GM12878 (cell line): ENCODE results near the gene AZU1. TPM values are rescaled to one million over a fixed set of nuclear protein-coding genes. Genes with fewer than 3 reads are reported as not detected.

Experiments
- ATAC-seq: fragments of 200-7000 bp; cut with Tn5 transposase; 3 replicates; pipeline ENCODE4 v1.9.1; 2020; ENCODE audit warnings: mild to moderate bottlenecking, moderate library complexity
- BruUV-seq: library from RNA; stranded (reverse); fragments of 400-500 nt; replicated peaks from 2 replicates; lab custom pipeline; 2021; lab: Mats Ljungman, UMichigan
- CTCF ChIA-PET: fragments of 300-600 bp; sonication (Branson Sonifier 250); formaldehyde crosslinking; extraction: SDS; loops from one replicate; lab custom pipeline; 2021; ENCODE audit warnings: inconsistent platforms; lab: Yijun Ruan, JAX
- POLR2A ChIA-PET: fragments of 350-600 bp; formaldehyde crosslinking; extraction: SDS; loops from one replicate; lab custom pipeline; 2021; ENCODE audit warnings: inconsistent platforms; lab: Charles Lee
- RAD21 ChIA-PET: fragments of 300-600 bp; sonication (Branson Sonifier 250); formaldehyde crosslinking; loops from one replicate; lab custom pipeline; 2023; ENCODE audit warnings: antibody characterized with exemption; ENCODE audit not compliant: unreplicated experiment; lab: Charles Lee
- SMC1A ChIA-PET: fragments of 300-600 bp; sonication (Branson Sonifier 250); formaldehyde crosslinking; loops from one replicate; lab custom pipeline; 2023; ENCODE audit not compliant: unreplicated experiment, uncharacterized antibody; lab: Charles Lee
- DNase-seq: peaks from one replicate; pipeline ENCODE4 v3.0.0-alpha.2; 2011; ENCODE audit warnings: low read depth, low spot score
- FAIRE-seq: peaks from 3 replicates; lab custom pipeline; 2011; peaks lifted over from hg19 to GRCh38; lab: Jason Lieb, UNC
- H2AFZ ChIP-seq: 2 replicates; pipeline ENCODE4 v1.6.0; 2011; ENCODE audit warnings: low read depth, low read length, control low read depth; ENCODE audit not compliant: control insufficient read depth
- H3K27ac ChIP-seq: 2 replicates; pipeline ENCODE4 v1.5.1; 2011; ENCODE audit warnings: control low read depth; ENCODE audit not compliant: control insufficient read depth, insufficient read depth
- H3K27me3 ChIP-seq, 2 experiments: replicated peaks in 1 of 2; 2 replicates each; pipeline versions ENCODE4 v1.6.0 to v1.6.1; 2011; ENCODE audit warnings: low read length in 1 of 2; ENCODE audit not compliant: control insufficient read depth in 2 of 2, insufficient read depth in 2 of 2
- H3K36me3 ChIP-seq, 2 experiments: 2 replicates each; pipeline ENCODE4 v1.5.1; 2011; ENCODE audit warnings: low read length in 1 of 2; ENCODE audit not compliant: control insufficient read depth in 2 of 2, insufficient read depth in 2 of 2
- H3K4me1 ChIP-seq: 2 replicates; pipeline ENCODE4 v1.6.1; 2011; ENCODE audit warnings: mild to moderate bottlenecking, low read length, moderate library complexity, mixed read lengths; ENCODE audit not compliant: control insufficient read depth, insufficient read depth
- H3K4me2 ChIP-seq: 2 replicates; pipeline ENCODE4 v1.6.0; 2011; ENCODE audit warnings: control low read depth; ENCODE audit not compliant: control insufficient read depth, insufficient read depth
- H3K4me3 ChIP-seq: fragments of 200-600 bp; sonication (generic); 2 replicates; pipeline ENCODE4 v1.5.1; 2016
- H3K79me2 ChIP-seq: 2 replicates; pipeline ENCODE4 v1.6.0; 2011; ENCODE audit warnings: low read length; ENCODE audit not compliant: control insufficient read depth, insufficient read depth
- H3K9ac ChIP-seq: 2 replicates; pipeline ENCODE4 v1.8.0; 2011; ENCODE audit warnings: low read length, control low read depth, mixed read lengths; ENCODE audit not compliant: control insufficient read depth, insufficient read depth
- H3K9me3 ChIP-seq: replicated peaks from 3 replicates; pipeline ENCODE4 v1.5.1; 2011; ENCODE audit warnings: mild to moderate bottlenecking, low read length; ENCODE audit not compliant: control insufficient read depth, insufficient read depth
- H4K20me1 ChIP-seq: 2 replicates; pipeline ENCODE4 v1.6.0; 2011; ENCODE audit not compliant: control insufficient read depth, insufficient read depth
- CHD4 ChIP-seq: fragments of 200-600 bp; sonication (generic); IDR thresholded peaks from 2 replicates; pipeline ENCODE4 v1.6.1; 2016; ENCODE audit warnings: mild to moderate bottlenecking
- EP300 ChIP-seq, 2 experiments: fragments of 150-350 bp in 1 of 2; IDR thresholded peaks; 2 replicates each; pipeline ENCODE4 v1.6.1; 2011 to 2012; ENCODE audit warnings: low read depth in 2 of 2, low read length in 2 of 2, borderline replicate concordance in 1 of 2, improper control_type of control experiment in 1 of 2, inconsistent platforms in 1 of 2; ENCODE audit not compliant: control insufficient read depth in 1 of 2
- GATAD2B ChIP-seq: fragments of 450-650 bp; conservative IDR thresholded peaks from 2 replicates; pipeline ENCODE4 v1.6.1; 2017; ENCODE audit warnings: low read depth, mild to moderate bottlenecking, moderate library complexity
- HCFC1 ChIP-seq: fragments of 150-350 bp; IDR thresholded peaks from 2 replicates; pipeline ENCODE4 v1.6.1; 2014; ENCODE audit warnings: low read length
- JUND ChIP-seq: IDR thresholded peaks from 2 replicates; pipeline ENCODE4 v1.6.1; 2012; ENCODE audit warnings: low read depth, mild to moderate bottlenecking, low read length, improper control_type of control experiment, moderate library complexity
- KDM1A ChIP-seq: fragments of 200-600 bp; sonication (generic); IDR thresholded peaks from 2 replicates; pipeline ENCODE4 v1.6.1; 2016; ENCODE audit warnings: borderline replicate concordance
- KLF5 ChIP-seq: fragments of 450-650 bp; IDR thresholded peaks from 2 replicates; pipeline ENCODE4 v1.6.1; 2014; ENCODE audit warnings: mild to moderate bottlenecking; ENCODE audit not compliant: partially characterized antibody
- MXI1 ChIP-seq: fragments of 150-350 bp; IDR thresholded peaks from 2 replicates; pipeline ENCODE4 v1.6.1; 2011; ENCODE audit warnings: low read depth, mild to moderate bottlenecking, inconsistent platforms, low read length, improper control_type of control experiment
- NKRF ChIP-seq: fragments of 450-650 bp; conservative IDR thresholded peaks from 2 replicates; pipeline ENCODE4 v1.6.1; 2017; ENCODE audit warnings: mild to moderate bottlenecking, moderate library complexity
- PAX5 ChIP-seq: IDR thresholded peaks from 2 replicates; pipeline ENCODE4 v1.6.1; 2011; ENCODE audit warnings: low read depth, low read length, borderline replicate concordance
- RAD21 ChIP-seq: IDR thresholded peaks from 2 replicates; pipeline ENCODE4 v1.6.1; 2011; ENCODE audit warnings: mild to moderate bottlenecking, low read depth, low read length, moderate library complexity; ENCODE audit not compliant: insufficient read depth
- RUNX3 ChIP-seq: IDR thresholded peaks from 2 replicates; pipeline ENCODE4 v1.6.1; 2012; ENCODE audit warnings: low read length, inconsistent platforms
- STAT1 ChIP-seq: fragments of 450-650 bp; conservative IDR thresholded peaks from 2 replicates; pipeline ENCODE4 v1.6.1; 2014; ENCODE audit warnings: antibody characterized with exemption, mild to moderate bottlenecking
- TBL1XR1 ChIP-seq: IDR thresholded peaks from 2 replicates; pipeline ENCODE4 v1.6.1; 2012; ENCODE audit warnings: low read depth, low read length, improper control_type of control experiment
- TCF12 ChIP-seq: IDR thresholded peaks from 2 replicates; pipeline ENCODE4 v1.6.1; 2011; ENCODE audit warnings: low read depth, mild to moderate bottlenecking, low read length
- WGBS: methylation state at CpG from one replicate; pipeline ENCODE4 v1.1.6; 2016; ENCODE audit warnings: low lambda C conversion rate; ENCODE audit not compliant: insufficient replicate concordance, insufficient coverage; ENCODE audit errors: missing lambda C conversion rate; 5-methylcytosine and 5-hydroxymethylcytosine counted together
- in situ Hi-C: fragments of 300-500 bp; cut with MboI; formaldehyde crosslinking; loops from 9 replicates; pipeline ENCODE4 v1.14.3; 2018; ENCODE audit warnings: mixed read lengths
- intact Hi-C: fragments of 100-400 bp; cut with micrococcal nuclease; formaldehyde crosslinking; loops from one replicate; pipeline ENCODE4 v1.14.2; 2022; ENCODE audit not compliant: unreplicated experiment
- polyA plus RNA-seq, 11 experiments: library from polyadenylated mRNA; depleted of rRNA in 4 of 11; unstranded in 6 of 11; stranded (reverse) in 5 of 11; fragments of >200 nt; fragmentation: Nextera tagmentation in 4 of 11; fragmentation: Illumina TruSeq in 1 of 11; extraction: Ambion mirVana in 4 of 11; extraction: Trizol in 1 of 11; gene quantifications; 1 replicate in 1 of 11; 2 replicates in 10 of 11; pipeline versions ENCODE4 v1.2.1 to v1.2.3, GENCODE V29; 2011 to 2016; ENCODE audit warnings: inconsistent platforms in 2 of 11, missing spikeins in 2 of 11, low read depth in 1 of 11
- total RNA-seq, 4 experiments: library from RNA; depleted of rRNA in 3 of 4; stranded (reverse); fragments of >200 nt in 3 of 4; fragmentation: Illumina TruSeq in 1 of 4; extraction: Trizol in 1 of 4; gene quantifications; 2 replicates each; pipeline versions ENCODE4 v1.2.1 to v1.2.3, GENCODE V29; 2013 to 2021

The AZU1 gene
- total and polyA plus RNA-seq, 10 of the 15 experiments (the other 5 are each of a cell fraction or from before 2014, with no cell fraction given), result not detected

DNA sequence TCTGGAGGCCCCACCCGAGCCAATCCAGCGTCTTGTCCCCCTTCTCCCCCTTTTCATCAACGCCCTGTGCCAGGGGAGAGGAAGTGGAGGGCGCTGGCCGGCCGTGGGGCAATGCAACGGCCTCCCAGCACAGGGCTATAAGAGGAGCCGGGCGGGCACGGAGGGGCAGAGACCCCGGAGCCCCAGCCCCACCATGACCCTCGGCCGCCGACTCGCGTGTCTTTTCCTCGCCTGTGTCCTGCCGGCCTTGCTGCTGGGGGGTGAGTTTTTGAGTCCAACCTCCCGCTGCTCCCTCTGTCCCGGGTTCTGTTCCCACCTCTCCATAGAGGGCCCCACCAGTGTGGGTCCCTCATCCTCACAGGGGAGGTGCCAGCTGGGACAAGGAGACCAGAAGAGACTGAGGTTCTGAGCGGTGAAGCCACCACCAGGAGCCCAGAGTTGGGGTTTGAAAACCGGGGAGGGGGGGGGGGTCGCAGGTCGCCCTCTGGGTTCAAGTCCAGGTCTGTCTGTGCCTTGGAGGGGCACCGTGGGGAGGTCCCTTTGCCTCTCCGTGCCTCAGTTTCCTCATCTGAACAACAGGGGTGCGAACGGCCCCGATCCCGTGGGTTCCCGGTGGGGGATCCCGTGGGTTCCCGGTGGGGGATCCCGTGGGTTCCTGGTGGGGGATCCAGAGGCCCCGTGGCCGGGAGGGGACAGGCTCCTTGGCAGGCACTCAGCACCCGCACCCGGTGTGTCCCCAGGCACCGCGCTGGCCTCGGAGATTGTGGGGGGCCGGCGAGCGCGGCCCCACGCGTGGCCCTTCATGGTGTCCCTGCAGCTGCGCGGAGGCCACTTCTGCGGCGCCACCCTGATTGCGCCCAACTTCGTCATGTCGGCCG, 24.7 kb downstream of the AZU1 start, which contains the start of gene ELANE:
TSS of gene ELANE (plus strand) at position 168 of the 878 bp plus-strand sequence. CDS start at position 194, 26 bp downstream.
- ChIA-PET CTCF (no interaction called here), RAD21 (no interaction called here), POLR2A (no interaction called here), SMC1A (no interaction called here)
- intact Hi-C loops (no loop called here), in situ Hi-C loops (no loop called here)
- no peaks in the 10 kb centered on the region for H3K9me3 ChIP-seq
- no peak for TF ChIP-seq RAD21
- no peak for TF ChIP-seq KLF5
- no peak for DNase-seq
- no peaks in the 10 kb centered on the region for H4K20me1 ChIP-seq
- no peak for FAIRE-seq
- H3K27me3 ChIP-seq, result no peaks in the 10 kb centered on the region
- no peak within 1 kb of the TSS for H3K9ac ChIP-seq
- H3K27ac ChIP-seq, result no peak within 1 kb of the TSS
- ATAC-seq, result no peak
- no peak within 1 kb of the TSS for H2AFZ ChIP-seq
- H3K4me3 ChIP-seq, result no peak within 1 kb of the TSS
- H3K36me3 ChIP-seq, result no peaks in the 10 kb centered on the region
- 56% methylated on average over 51 of the region's 55 CpGs for WGBS
- no peaks in the 10 kb centered on the region for H3K79me2 ChIP-seq
- BruUV-seq, result no TSS peak
- H3K4me2 ChIP-seq, result no peak within 1 kb of the TSS
- no peaks in the 10 kb centered on the region for H3K4me1 ChIP-seq

- intact Hi-C loops, result no loop called here
- ATAC-seq (no peak), FAIRE-seq (no peak), DNase-seq (no peak)
- Histone ChIP-seq H3K4me1 (no peaks in the 10 kb centered on the region), H3K4me3 (no peak overlapping the region), H3K4me2 (no peak overlapping the region), H3K27me3 (no peaks in the 10 kb centered on the region), H3K9ac (no peak overlapping the region), H2AFZ (no peak overlapping the region), H3K27ac (no peak overlapping the region), H3K9me3 (no peaks in the 10 kb centered on the region), H3K36me3 (no peaks in the 10 kb centered on the region), H3K79me2 (no peaks in the 10 kb centered on the region), H4K20me1 (no peaks in the 10 kb centered on the region)
- POLR2A ChIA-PET, result no interaction called here
- RAD21 ChIA-PET, result no interaction called here
- BruUV-seq, result no TSS peak
- CTCF ChIA-PET, result no interaction called here
- SMC1A ChIA-PET, result no interaction called here
- 69% methylated on average over 16 of the region's 67 CpGs for WGBS
- in situ Hi-C loops, result no loop called here
- TF ChIP-seq KDM1A, result no peak
- no peak for TF ChIP-seq EP300 (IDR thresholded peaks at IDR 0.05; ENCODE audit: borderline replicate concordance in 1 of 2, control insufficient read depth in 1 of 2, low read depth in 2 of 2, low read length in 2 of 2)
- no peak for TF ChIP-seq CHD4
- TF ChIP-seq RUNX3, result no peak
- no peak for TF ChIP-seq NKRF
- no peak for TF ChIP-seq STAT1
- TF ChIP-seq TCF12, result no peak
- no peak for TF ChIP-seq GATAD2B
- TF ChIP-seq HCFC1, result no peak
- no peak for TF ChIP-seq TBL1XR1
- TF ChIP-seq JUND, result no peak
- no peak for TF ChIP-seq MXI1
- TF ChIP-seq PAX5, result no peak
Observed at GRCh38 chr19:853014-853585, 25.5 kb downstream of the AZU1 start.
